ENCODE results near the gene SOX15.
"Not testable (repeated sequence)": the region's sequence is repeated elsewhere in the genome, so short reads cannot be mapped to it uniquely, and the experiment has no call there.

Gene SOX15

DNA sequence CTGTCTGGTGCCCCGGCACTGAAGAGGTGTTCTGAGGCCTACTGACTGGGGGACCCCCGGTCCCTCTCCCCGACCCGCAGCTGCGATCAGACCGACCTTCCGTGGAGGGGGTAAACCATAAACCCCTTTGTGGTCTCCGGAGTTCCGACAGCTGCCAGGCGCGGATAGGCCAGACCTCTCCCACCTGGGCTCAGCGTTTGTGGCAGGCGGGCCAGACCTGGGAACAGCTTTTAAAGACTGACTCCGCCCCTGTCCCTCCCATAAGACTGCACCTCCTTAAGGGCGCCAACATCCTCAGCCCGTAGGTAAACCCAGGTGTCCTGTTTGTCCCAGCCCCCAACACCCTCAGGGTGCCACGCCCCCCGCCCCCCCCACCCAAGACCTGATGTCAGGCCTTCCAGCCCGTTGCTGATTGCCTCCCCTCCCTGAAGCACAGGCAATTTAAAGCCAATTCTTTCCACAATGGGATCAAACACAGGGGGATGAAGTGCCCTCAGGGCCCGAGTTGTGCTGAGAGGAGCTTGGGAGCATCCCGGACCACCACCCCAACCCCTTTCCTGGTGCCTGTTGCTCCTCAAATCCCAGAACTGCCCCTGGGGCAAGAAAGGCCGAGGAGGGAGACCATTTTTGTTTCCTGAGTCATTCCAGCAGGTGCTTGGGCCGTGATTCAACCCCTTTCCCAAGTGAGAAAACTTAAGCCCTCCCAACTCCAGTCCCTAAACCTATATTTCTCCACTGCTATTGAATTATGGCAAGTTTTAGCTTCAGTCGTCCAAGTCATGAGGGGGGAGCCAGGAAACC is at the start of gene SOX15:
SOX15 (minus strand) TSS at position 204 of the 801 bp plus-strand sequence. CDS start 418 bp downstream, outside the sequence.
- DNase-seq = no peak

DNA sequence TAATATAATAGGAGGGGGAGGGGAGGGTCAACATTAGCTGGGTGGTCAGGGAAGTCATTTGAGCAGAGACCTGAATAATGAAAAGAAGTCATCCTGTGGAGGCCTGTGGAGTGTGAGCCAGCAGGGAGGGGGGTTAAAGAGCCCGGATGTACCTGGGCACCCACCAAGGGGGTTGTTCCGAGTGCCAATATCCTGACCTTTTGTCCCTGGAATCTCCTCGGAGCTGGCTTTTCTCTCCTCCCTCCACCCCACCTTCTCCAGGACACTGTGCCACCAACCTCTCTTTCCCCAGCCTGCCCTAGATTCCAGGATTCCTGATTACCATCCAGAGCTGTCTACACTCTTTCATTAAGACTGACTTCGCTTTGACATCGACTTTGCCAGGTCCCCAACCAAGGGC is 46.3 kb upstream of the SOX15 start:
- no peak for DNase-seq

DNA sequence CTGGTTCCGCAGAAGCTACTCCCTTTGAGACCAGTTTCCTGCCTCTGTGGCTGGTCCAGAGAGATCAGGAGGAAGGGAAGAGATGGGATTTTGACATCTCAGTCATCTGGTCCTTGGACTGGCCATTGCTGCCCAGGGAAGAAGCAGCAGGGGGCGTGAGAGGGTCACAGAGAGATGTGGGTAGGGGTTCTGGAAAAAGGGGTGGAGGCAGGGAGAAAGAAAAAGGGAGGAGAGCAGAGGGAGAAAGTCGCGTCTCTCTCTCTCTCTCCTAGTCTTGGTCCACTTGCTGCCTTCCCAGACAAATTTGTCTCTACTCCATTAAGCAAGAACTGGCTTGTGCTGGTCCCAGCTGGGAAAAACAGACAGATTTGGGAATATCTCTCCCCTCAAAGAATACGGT is 44.5 kb upstream of the SOX15 start:
- no peak for DNase-seq

DNA sequence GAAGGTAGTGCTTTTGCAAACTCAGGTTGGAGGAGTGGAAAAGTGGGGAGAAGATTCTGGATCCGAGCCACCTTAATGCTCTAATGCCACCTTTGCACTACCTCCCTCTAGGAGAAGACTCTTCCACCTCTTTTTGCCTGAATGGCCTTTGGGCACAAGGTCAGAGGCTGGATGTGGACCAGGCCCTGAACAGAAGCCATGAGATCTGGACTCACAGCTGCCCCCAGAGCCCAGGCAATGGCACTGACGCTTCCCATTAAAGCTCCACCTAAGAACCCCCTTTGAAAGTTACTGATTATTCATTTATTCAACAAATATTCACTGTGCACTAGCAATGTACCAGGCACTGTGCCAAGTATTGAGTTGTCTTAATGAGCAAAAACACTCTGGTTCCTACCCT is 43.2 kb upstream of the SOX15 start:
- no peak for DNase-seq

DNA sequence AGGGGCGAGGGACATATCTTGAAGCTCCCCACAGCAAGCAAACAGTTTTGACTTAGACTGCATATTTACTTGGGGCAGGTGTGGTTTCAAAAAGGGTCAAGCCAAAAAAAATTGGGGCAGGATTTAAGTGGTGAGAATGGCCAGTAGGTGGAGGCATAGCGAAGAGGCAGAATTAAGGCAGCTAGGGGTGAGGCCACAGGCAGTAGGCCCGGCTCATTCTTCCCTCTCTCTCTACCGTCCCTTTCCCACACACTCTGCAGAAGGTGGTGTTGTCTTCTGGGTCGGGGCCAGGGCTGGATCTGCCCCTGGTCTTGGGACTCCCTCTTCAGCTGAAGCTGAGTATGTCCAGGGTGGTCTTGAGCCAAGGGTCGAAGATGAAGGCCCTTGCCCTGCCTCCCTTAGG is 42.6 kb upstream of the SOX15 start:
- no peak for DNase-seq

DNA sequence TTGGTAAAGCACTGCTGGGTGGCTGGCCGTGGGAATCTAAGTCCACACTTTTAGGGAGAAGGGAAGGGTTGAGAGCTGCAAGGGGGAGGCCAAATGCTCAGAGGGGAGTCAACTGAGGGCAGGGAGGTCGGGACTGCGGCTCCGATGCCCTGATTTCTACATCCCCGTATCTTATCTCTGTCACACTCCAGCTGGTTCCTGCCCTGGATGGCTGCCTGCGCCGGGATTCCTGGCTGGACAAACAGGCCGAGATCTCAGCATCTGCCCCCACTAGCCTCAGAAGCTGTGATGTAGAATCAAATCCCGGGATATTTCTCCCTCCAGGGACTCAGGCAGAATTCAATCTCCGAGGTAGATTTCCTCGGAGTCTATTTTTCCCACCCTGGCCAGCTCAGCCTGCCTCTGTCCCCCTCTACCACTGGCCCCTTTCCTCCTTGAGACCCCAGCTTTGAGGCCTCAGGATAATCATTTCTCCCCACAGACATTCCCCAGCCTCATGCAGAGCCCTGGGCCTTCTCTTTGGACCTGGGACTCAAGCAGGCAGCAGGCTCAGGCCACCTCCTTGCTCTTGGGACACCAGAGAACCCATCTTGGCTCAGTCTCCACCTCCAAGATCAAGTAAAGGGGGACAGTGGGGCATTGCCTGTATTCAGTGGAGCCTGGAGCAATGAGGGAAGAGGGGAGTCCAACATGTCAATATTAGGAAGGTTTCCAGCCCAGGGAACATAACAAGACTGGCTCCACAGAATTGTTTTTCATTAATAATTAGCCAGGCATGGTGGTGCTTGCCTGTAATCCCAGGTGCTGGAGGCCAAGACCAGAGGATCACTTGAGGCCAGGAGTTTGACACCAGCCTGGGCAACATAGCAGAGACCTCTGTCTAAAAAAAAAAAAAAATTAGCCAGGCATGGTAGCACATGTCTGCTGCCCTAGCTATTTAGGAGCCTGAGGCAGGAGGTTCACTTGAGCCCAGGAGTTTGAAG is 41.8 kb upstream of the SOX15 start:
- no peak for DNase-seq

DNA sequence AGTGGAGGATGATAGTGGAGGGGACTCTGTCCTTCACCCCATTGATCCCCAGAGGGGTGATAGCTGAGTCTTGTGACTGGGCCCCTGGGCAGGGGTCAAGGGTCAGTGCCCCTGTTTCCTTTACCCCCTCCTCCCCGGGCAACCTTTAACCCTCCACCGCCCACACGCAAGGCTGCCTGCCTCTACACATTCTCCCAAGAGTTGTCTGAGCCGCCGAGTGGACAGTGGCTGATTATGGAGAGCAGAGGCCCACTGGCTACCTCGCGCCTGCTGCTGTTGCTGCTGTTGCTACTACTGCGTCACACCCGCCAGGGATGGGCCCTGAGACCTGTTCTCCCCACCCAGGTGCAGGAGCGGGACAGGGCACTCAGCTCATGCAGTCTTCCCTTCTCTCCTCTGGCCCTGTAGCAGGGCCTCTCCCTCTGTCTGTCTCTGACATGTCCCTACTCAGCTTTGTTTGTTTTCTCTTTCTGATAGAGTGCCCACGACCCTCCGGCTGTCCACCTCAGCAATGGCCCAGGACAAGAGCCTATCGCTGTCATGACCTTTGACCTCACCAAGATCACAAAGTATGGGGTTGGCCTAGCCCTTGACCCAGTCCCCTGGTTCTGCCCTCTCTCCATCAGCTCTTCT is 40.2 kb upstream of the SOX15 start, which contains the start of gene SHBG:
SHBG (plus strand) TSS at position 197 of the 633 bp plus-strand sequence; CDS start at position 235, 38 bp downstream.
- no peak for DNase-seq

DNA sequence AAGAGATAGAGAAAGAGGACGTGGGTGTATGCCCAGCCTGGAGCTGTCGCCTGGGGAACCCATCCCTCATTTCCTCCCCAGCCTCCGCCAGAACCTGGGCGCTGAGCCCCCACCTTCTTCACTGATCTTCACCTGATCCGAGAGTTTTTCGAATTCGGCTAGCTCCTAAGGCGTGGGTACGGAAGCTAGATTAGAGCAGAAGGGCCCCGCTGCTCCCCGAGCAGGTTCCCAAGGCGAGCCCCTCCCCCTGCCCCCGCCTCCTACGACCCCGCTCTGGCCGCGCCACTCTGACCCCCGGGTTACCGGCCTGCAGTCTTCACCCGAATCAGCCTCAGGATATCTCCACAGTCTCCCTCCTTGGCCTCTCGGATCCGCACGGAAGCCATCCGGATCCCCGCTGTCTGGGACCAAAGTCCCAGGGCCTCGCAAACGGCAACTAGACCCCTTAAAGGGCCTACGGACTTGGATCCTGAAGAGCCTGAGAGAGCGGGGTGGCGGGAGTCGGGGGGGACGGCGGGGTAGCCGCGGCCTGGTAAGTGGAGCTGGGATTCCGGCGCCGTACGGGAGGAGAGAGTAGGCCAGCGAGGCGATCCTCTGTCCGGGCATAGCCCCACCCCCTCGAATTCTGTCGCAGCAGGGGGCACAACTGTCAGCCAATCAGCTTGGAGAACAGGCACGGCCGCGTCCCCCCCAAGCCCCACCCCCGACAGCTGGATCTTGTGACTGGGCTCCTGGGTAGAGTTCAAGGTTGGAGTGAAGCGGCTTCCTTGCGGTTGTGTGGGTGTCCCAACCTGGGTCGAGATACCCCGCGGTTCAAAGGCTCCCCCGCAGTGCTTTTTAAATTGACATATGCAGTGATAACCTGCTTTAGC is 37.6 kb upstream of the SOX15 start, which contains the start of gene SAT2:
SAT2 (minus strand) TSS at position 572 of the 872 bp plus-strand sequence; CDS start at position 386, 186 bp downstream.
- DNase-seq = peak; percentile 79

GRCh38 chr17:7626956-7627249 is 37.0 kb upstream of the SOX15 start:
- DNase-seq = no peak

- no peak for DNase-seq
Measured at GRCh38 chr17:7626307-7626706, 36.4 kb upstream of the SOX15 start.

DNA sequence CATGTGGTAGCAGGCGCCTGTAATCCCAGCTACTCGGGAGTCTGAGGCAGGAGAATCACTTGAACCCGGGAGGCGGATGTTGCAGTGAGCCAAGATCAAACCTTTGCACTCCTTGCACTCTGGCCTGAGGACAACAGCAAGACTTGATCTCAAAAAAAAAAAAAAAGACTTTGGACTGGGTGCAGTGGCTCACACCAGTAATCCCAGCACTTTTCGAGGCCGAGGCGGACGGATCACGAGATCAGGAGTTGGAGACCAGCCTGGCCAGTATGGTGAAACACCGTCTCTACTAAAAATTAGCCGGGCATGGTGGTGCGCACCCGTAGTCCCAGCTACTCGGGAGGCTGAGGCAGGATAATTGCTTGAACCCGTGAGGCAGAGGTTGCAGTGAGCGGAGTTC is 35.9 kb upstream of the SOX15 start:
- not testable (repeated sequence) for DNase-seq

DNA sequence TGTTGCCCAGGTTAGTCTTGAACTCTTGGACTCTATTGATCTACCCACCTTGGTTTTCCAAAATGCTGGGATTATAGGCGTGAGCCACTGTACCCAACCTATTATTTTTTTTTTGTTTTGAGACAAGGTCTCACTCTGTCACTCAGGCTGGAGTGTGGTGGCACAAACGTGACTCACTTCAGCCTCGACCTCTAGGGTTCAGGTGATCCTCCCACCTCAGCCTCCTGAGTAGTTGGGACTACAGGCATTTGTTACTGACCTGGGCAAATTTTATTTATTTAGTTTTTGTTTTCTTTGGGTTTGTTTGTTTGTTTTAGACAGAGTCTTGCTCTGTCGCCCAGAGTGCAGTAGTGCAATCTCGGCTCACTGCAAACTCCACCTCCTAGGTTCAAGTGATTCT is 33.8 kb upstream of the SOX15 start:
- DNase-seq = no peak

DNA sequence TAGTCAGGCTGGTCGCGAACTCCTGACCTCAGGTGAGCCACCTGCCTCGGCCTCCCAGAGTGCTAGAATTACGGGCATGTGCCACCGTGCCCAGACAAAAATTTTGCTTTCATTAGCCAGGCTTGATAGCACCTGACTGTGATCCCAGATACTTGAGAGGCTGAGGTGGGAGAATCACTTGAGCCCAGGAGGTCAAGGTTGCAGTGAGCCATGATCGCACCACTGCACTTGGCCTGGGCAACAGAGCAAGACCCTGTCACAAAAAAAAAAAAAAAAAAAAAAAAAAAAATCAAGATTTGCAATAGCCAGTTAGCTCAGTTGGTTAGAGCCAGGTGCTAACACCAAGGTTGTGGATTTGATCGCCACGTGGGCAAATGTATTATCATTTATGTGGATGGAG is 30.9 kb upstream of the SOX15 start:
- DNase-seq = no peak

DNA sequence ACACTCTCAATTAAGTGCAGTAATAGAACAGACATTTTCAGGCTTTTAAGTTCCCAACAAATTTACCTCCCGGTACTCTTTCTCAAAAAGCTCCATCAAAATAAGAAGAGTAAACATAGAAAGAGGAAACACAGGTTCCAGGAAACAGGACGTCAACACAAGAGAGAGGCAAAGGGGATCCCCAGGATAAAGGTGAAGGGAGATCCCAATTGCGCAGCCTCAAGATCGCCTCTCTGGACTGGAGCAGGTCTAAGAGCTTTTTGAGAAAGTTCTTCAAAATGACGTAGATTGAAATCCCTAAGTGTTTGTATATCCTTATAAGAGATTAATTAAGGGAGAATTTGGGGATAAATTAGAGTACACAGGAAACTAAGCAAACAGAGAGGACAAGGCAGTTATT is 28.7 kb upstream of the SOX15 start:
- DNase-seq = no peak

DNA sequence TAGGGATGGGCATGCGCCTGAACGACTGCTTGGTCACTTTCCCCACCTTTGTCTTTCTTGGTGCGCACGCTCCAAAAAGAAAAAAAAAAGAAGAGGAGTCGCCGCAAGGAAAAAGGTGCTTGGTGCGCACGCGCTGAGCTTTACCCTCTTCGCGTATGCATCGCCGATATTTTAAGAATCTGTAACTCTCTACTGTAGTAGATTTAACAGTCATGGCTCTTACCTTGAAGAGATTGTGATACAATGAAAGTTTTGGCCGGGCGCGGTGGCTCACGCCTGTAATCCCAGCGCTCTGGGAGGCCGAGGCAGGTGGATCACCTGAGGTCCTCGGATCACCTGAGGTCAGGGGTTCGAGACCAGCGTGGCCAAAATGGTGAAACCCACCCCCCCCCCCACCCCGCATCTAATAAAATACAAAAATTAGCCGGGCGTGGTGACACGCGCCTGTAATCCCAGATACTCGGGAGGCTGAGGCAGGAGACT is 25.4 kb upstream of the SOX15 start:
- DNase-seq = no peak

DNA sequence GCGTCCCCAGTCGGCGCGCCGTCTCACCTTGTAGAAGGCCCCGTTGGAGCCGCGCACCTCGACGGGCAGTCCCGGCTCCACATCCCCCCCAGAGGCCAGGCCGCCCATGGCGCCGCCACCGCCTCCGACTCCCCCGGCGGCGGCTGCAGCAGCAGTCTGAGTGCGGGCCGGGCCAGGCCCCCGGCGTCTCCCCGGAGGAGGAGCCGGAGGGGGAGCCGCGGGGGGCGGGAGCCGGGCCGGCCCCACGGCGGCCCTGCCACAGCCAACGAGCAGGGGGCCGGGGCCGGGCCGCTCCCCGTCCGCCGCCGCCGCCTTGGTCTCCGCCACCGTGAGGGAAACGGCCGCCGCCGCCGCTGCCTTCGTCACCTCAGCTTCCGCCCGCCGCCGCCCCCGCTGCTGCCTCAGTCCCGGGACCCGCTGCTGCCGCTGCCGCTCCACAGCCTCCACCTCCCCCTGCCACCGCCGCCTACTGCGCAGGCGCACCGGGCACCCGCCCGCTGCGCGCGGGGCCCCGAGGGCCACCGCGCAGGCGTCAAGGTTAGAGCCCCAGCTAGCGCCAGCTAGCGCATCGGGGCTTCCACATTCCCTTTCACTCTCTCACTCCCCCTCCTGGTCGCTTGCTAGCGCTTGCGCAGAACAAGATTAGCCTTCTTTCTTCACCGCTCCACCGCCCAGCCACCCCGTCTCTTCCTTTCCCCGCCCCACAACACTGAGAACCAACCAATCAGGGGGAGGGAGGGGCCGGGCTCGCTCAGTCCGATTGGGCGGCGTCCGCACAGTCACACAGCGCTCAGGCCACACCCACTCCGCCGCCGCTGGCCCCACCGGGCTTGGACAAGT is 24.8 kb upstream of the SOX15 start, which contains the start of gene FXR2:
FXR2 (minus strand) TSS at position 473 of the 840 bp plus-strand sequence; CDS start at position 108, 365 bp downstream.
- DNase-seq = peak; percentile 97

DNA sequence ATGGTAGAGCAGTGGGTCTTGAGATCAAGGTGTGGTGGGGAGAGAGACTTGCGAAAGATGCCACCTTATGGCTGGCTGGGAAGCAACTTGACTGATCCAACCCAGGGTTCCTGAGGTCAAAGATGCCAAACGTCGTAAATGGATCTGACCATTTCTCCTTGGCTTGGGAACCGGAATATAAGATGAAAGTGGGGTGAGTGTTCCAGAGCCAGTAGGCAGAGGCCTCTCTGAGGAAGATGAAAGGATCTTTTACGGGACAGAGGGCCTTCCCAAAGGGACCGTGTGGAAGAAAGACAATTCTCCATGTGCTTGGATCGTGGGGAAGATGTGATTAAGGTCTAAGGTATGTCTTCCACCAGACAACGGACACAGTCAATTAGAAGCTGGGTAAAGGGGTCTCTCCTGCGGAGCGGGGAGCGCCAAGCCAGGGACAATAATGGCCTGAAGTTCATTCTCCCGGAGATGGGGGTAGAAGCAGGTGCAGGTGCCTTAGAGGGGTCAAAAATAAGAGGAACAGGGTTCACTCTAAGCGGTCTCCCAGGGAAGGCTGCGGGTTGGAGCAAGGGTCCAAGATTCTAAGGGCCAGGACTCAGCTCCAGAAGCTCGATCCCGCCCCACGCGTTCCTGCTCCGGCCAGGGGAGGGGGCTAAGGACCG is 24.0 kb upstream of the SOX15 start:
- DNase-seq = no peak

DNA sequence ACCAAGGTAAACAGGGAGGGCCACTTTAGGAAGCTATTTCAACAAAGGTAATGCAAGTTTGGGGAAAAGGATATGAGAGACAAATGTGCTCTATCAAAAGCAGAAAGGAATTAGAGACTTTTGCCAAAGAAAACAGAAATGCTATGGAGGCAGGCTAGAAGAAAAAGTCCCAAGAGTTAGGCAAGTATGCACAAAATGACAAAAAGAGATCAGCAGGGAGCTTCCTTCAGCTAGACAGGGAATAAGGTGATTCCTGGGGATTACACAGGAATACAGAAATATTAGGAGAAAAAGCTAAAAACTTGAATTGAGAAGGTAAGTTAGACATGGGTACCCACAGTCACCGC is 22.4 kb upstream of the SOX15 start:
- DNase-seq = no peak

- DNase-seq = no peak
Measured at GRCh38 chr17:7611635-7612293, 21.9 kb upstream of the SOX15 start.

GRCh38 chr17:7610641-7611040 is 20.7 kb upstream of the SOX15 start:
- DNase-seq = no peak
